ENCODE results near the gene TAF11L12. TPM values are rescaled to one million over a fixed set of nuclear protein-coding genes. Genes with fewer than 3 reads are reported as not detected.

Gene TAF11L12
- total RNA-seq = not detected

GRCh38 chr5:17610092-17610491, at the start of gene TAF11L12:
Gene TAF11L12 (plus strand): TSS chr5:17610392.

GRCh38 chr5:17585658-17586057, 24.5 kb upstream of the TAF11L12 start, which contains the start of gene TAF11L7:
Gene TAF11L7 (minus strand): TSS chr5:17585758.

GRCh38 chr5:17590860-17591259, 19.3 kb upstream of the TAF11L12 start, which contains the start of gene TAF11L8:
Gene TAF11L8 (minus strand): TSS chr5:17590960.

GRCh38 chr5:17594255-17594654, 15.9 kb upstream of the TAF11L12 start, which contains the start of gene TAF11L9:
Gene TAF11L9 (minus strand): TSS chr5:17594394.

GRCh38 chr5:17597728-17598127, 12.5 kb upstream of the TAF11L12 start, which contains the start of gene TAF11L10:
Gene TAF11L10 (minus strand): TSS chr5:17597828.

GRCh38 chr5:17603880-17604279, 6.3 kb upstream of the TAF11L12 start, which contains the start of gene TAF11L11:
Gene TAF11L11 (plus strand): TSS chr5:17604183.

GRCh38 chr5:17631788-17632187, 21.6 kb downstream of the TAF11L12 start, which contains the start of gene TAF11L13:
Gene TAF11L13 (plus strand): TSS chr5:17632088.

GRCh38 chr5:17634160-17634559, 24.0 kb downstream of the TAF11L12 start, which contains the start of gene TAF11L14:
Gene TAF11L14 (plus strand): TSS chr5:17634460.

Small RNAs within 50 kb of the gene (small RNA-seq; reads per million reads assigned to genes)
- gene AC233724.1 (0 reads per million in 2 donors), gene AC233724.2 (0 reads per million in 2 donors), gene AC233724.3 (0 reads per million in 2 donors), gene AC233724.4 (0 reads per million in 2 donors), gene AC233724.6 (0 reads per million in 2 donors), gene AC233724.7 (0 reads per million in 2 donors)

Other genes starting within 250 kb of the TAF11L12 start
- gene TAF11L2, start 112.2 kb upstream of the TAF11L12 start, total RNA-seq = not detected
- not detected for gene TAF11L3, start 92.0 kb upstream of the TAF11L12 start, total RNA-seq
- gene TAF11L4, start 88.6 kb upstream of the TAF11L12 start, total RNA-seq = not detected
- not detected for gene TAF11L5, start 85.2 kb upstream of the TAF11L12 start, total RNA-seq
- gene TAF11L6, start 81.7 kb upstream of the TAF11L12 start, total RNA-seq = not detected
- gene TAF11L7, start 24.6 kb upstream of the TAF11L12 start, total RNA-seq = not detected
- not detected for gene TAF11L8, start 19.4 kb upstream of the TAF11L12 start, total RNA-seq
- not detected for gene TAF11L9, start 16.0 kb upstream of the TAF11L12 start, total RNA-seq
- not detected for gene TAF11L10, start 12.6 kb upstream of the TAF11L12 start, total RNA-seq
- gene TAF11L11, start 6.2 kb upstream of the TAF11L12 start, total RNA-seq = not detected
- gene TAF11L13, start 21.7 kb downstream of the TAF11L12 start, total RNA-seq = not detected
- gene TAF11L14, start 24.1 kb downstream of the TAF11L12 start, total RNA-seq = not detected